HFF-Myc (cell line): ENCODE results near the gene DNAJB11.
"Not testable (repeated sequence)": the region's sequence is repeated elsewhere in the genome, so short reads cannot be mapped to it uniquely, and the experiment has no call there.

ENCODE experiments used
- DNase-seq: peaks from one replicate; pipeline ENCODE4 v3.0.0-alpha.2; 2011; ENCODE audit warnings: low read depth; ENCODE audit errors: extremely low read depth
- H3K4me3 ChIP-seq: replicated peaks from 2 replicates; pipeline ENCODE4 v1.5.1; 2011; ENCODE audit warnings: low read depth, mild to moderate bottlenecking, control low read depth, low read length
- CTCF ChIP-seq: IDR thresholded peaks from 2 replicates; pipeline ENCODE4 v1.5.1; 2012; ENCODE audit warnings: mild to moderate bottlenecking, low read depth, low read length, control low read depth; ENCODE audit errors: missing control alignments

Gene DNAJB11

GRCh38 chr3:186570941-186571643, 572 bp downstream of the DNAJB11 start:
- TF ChIP-seq CTCF: no peak
- H3K4me3 ChIP-seq: peak overlapping the region; percentile 93
- DNase-seq: no peak

- no peak for TF ChIP-seq CTCF
- peak overlapping the region; percentile 93 for H3K4me3 ChIP-seq
- no peak for DNase-seq
Observed at GRCh38 chr3:186571644-186572013, 1.1 kb downstream of the DNAJB11 start.

GRCh38 chr3:186577521-186577920, 7.0 kb downstream of the DNAJB11 start:
- no peak overlapping the region for H3K4me3 ChIP-seq
- DNase-seq: no peak
- no peak for TF ChIP-seq CTCF

- no peak overlapping the region for H3K4me3 ChIP-seq
- DNase-seq: no peak
- TF ChIP-seq CTCF: no peak
Observed at GRCh38 chr3:186580785-186581184, 10.3 kb downstream of the DNAJB11 start.

GRCh38 chr3:186582541-186582940, 12.0 kb downstream of the DNAJB11 start:
- H3K4me3 ChIP-seq: no peak overlapping the region
- TF ChIP-seq CTCF: no peak
- no peak for DNase-seq

GRCh38 chr3:186583831-186584230, 13.3 kb downstream of the DNAJB11 start:
- DNase-seq: no peak
- no peak for TF ChIP-seq CTCF
- no peak overlapping the region for H3K4me3 ChIP-seq

GRCh38 chr3:186586245-186586644, 15.7 kb downstream of the DNAJB11 start:
- not testable (repeated sequence) for DNase-seq, H3K4me3 ChIP-seq
